Activated CD4-positive, alpha-beta T cell treated with anti-CD3 and anti-CD28 coated beads, Interleukin-2, amount 50 U/mL, for 48 hours (primary cell): ENCODE data around the gene GZMA.
"Not testable (repeated sequence)": the region's sequence is repeated elsewhere in the genome, so short reads cannot be mapped to it uniquely, and the experiment has no call there.

Experiments used
- DNase-seq, 2 experiments: peaks; one replicate each; pipeline ENCODE4 v3.0.0-alpha.2; 2020

The GZMA gene

GRCh38 chr5:55102348-55102747 is at the start of gene GZMA:
GZMA (plus strand) TSS chr5:55102646; CDS start chr5:55102683, 37 bp downstream.
- DNase-seq: peak in 1 of 2 experiments; percentile 30

GRCh38 chr5:55055183-55055582 is 47.3 kb upstream of the GZMA start:
- no peak for DNase-seq

GRCh38 chr5:55062039-55062779 is 40.2 kb upstream of the GZMA start:
- DNase-seq: peak; percentile 68 to 73

GRCh38 chr5:55063220-55063863 is 39.1 kb upstream of the GZMA start:
- no peak for DNase-seq

GRCh38 chr5:55063899-55064298 is 38.5 kb upstream of the GZMA start:
- DNase-seq: no peak

GRCh38 chr5:55064523-55064922 is 37.9 kb upstream of the GZMA start:
- DNase-seq: no peak

- DNase-seq: no peak
Observed at GRCh38 chr5:55066277-55066676, 36.2 kb upstream of the GZMA start.

- DNase-seq: no peak
Observed at GRCh38 chr5:55070968-55071367, 31.5 kb upstream of the GZMA start.

- no peak for DNase-seq
Observed at GRCh38 chr5:55071413-55071812, 31.0 kb upstream of the GZMA start.

GRCh38 chr5:55072666-55073065 is 29.8 kb upstream of the GZMA start:
- DNase-seq: no peak

GRCh38 chr5:55073211-55073610 is 29.2 kb upstream of the GZMA start:
- DNase-seq: no peak

GRCh38 chr5:55081541-55081940 is 20.9 kb upstream of the GZMA start:
- DNase-seq: no peak

- not testable (repeated sequence) for DNase-seq
Observed at GRCh38 chr5:55089301-55089700, 13.1 kb upstream of the GZMA start.

- not testable (repeated sequence) for DNase-seq
Observed at GRCh38 chr5:55091011-55091410, 11.4 kb upstream of the GZMA start.

- no peak for DNase-seq
Observed at GRCh38 chr5:55096182-55096581, 6.3 kb upstream of the GZMA start.

- peak in 1 of 2 experiments; percentile 12 for DNase-seq
Observed at GRCh38 chr5:55096861-55097260, 5.6 kb upstream of the GZMA start.

- DNase-seq: not testable (repeated sequence)
Observed at GRCh38 chr5:55101148-55101547, 1.3 kb upstream of the GZMA start.

GRCh38 chr5:55101556-55102276 is 730 bp upstream of the GZMA start:
- no peak for DNase-seq

GRCh38 chr5:55104036-55104772 is 1.8 kb downstream of the GZMA start:
- no peak for DNase-seq

- DNase-seq: no peak
Observed at GRCh38 chr5:55104946-55105701, 2.7 kb downstream of the GZMA start.

GRCh38 chr5:55105976-55106375 is 3.5 kb downstream of the GZMA start:
- not testable (repeated sequence) for DNase-seq

GRCh38 chr5:55108661-55109060 is 6.2 kb downstream of the GZMA start:
- DNase-seq: no peak
